ENCODE data around the gene PIF1.

Gene PIF1

DNA sequence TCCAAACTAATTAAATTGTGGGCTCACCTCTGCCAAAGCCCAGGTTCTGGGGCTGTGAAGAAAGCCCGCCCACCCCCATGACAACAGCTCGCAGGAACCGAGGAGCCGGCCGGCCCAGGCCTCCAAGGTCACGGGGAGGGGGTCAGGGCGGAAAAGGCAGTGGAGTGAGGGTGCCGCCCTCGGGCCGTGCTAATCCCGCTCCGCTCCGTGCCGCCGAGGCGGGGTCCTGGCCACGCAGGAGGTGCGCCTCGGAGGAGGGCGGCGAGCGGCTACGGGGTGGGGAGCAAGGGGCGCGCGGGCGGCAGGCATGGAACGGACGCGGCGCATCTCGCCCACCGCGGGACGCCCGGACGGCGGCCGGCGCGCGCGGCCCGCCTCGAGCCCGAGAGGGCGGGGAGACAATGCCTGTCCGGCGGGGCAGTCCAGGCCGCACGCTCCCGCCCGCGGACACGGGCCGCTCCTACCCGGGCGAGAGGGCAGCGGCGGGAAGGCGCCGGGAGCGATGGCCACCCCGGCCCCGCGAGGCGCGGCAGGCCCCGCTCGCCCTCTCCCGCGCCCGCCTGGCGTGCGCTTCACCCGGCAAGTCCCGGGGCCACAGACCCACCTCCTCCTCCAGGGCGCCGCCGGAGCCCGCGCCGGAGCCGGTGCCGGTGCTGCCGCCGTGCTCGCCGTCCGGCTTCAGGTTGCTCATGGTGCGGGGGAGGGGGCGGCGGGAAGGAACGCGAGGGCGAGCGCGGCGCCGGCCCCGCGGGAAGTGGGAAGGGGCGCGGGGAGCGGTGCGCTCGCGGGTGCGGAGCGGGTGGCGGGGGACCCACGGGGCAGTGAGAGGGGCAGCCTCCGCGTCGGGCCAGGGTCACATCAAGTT is 50.6 kb downstream of the PIF1 start:
- TF ChIP-seq, protein P1, sequence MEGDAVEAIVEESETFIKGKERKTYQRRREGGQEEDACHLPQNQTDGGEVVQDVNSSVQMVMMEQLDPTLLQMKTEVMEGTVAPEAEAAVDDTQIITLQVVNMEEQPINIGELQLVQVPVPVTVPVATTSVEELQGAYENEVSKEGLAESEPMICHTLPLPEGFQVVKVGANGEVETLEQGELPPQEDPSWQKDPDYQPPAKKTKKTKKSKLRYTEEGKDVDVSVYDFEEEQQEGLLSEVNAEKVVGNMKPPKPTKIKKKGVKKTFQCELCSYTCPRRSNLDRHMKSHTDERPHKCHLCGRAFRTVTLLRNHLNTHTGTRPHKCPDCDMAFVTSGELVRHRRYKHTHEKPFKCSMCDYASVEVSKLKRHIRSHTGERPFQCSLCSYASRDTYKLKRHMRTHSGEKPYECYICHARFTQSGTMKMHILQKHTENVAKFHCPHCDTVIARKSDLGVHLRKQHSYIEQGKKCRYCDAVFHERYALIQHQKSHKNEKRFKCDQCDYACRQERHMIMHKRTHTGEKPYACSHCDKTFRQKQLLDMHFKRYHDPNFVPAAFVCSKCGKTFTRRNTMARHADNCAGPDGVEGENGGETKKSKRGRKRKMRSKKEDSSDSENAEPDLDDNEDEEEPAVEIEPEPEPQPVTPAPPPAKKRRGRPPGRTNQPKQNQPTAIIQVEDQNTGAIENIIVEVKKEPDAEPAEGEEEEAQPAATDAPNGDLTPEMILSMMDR (IDR thresholded peaks at IDR 0.05; ENCODE audit: insufficient read depth, low read depth, low read length, missing control alignments), result no peak
- no peak overlapping the region; the same call in 1 of the 2 replicates for H3K4me3 ChIP-seq (ENCODE audit: low read depth, low read length)
- no peak for DNase-seq (ENCODE audit: low read depth)

DNA sequence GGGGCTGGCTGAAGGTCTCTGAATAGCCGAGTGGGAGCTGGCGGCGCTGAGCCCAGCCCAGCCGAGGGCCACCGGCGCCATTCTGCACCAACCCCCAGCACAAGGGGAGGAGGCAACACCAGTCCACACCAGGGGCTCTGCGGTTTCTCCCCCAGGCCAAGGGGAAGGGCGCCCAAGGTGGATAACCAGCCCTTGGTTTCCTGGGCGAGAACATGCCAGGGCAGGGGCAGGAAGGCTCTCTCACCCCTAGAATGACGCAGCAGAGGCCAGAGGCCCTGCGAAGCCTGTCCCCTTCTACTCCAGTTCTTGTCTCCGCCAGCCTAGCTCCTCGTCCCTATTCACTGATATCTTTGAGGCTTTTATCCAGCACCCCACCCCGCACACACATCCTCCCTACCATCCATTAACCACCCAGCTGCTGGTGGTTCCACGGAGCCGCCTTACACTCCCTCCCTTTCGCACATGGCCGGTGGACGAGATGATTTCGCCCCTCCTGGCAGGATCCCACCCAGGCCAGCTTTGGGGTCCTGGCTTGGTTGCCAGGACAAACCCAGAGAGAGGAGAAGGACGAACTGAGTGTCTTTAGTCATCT is 51.3 kb downstream of the PIF1 start:
- no peak overlapping the region for H3K4me3 ChIP-seq (ENCODE audit: low read depth, low read length)
- DNase-seq (ENCODE audit: low read depth), result no peak
- TF ChIP-seq, protein P1 (IDR thresholded peaks at IDR 0.05; ENCODE audit: insufficient read depth, low read depth, low read length, missing control alignments), result no peak

DNA sequence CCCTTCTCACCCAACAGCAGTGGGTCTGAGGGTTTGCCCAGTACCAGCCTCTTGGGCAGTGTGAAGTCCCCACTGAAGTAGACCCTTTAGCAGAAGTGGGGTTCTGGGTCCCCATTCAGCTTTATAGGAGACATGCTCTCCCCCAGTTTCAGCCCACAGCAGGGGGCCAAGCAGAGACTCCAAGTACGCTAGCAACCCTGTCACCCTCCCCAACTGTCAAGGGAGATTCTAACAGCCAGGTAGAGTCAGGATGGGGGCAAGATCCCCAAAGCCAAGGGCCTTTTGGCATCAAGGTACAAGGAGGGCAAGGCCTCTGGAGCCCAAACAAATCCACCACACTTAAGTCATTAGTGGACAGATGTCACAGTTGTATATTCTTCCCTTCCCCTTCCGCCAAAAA is 51.8 kb downstream of the PIF1 start:
- DNase-seq (ENCODE audit: low read depth), result no peak
- no peak overlapping the region for H3K4me3 ChIP-seq (ENCODE audit: low read depth, low read length)
- TF ChIP-seq, protein P1 (IDR thresholded peaks at IDR 0.05; ENCODE audit: insufficient read depth, low read depth, low read length, missing control alignments), result no peak

DNA sequence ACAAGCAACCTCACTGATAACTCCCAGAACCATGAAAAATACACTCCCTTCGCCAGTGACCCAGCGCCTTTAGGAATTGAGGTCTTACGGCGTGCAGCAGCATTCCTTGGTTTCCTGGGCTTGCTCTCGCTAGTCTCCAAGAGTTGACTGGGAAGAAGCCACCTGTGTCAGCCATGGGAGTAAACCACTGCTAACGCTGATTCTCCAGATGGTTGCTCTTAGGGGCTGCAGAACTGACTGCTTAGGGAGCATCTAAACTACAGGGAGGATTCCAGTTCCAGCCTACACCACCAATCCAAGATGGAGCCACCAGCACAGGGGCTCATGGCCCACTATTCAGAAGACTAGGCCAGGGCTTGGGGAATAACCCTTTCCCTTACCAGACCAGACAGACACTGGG is 52.5 kb downstream of the PIF1 start:
- no peak for DNase-seq (ENCODE audit: low read depth)
- TF ChIP-seq, protein P1 (IDR thresholded peaks at IDR 0.05; ENCODE audit: insufficient read depth, low read depth, low read length, missing control alignments), result no peak
- H3K4me3 ChIP-seq (ENCODE audit: low read depth, low read length), result no peak overlapping the region

DNA sequence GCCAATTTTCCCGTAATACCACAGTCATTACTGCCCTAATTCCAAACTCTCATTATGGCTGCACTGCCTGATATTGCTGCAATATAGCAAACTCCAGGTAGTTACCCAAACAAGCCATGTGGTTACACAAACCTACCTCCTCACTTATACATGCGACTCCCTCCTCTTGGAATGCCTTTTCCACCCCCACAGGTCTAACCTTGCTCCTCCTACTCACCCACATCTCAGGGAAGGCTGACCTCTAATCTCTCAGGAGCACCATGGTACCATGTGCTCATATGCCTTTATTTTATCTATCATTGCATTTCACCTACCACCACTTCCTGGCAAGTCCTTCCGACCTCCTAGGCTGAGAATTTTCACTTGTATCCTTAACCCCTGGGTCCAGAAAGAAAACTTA is 53.0 kb downstream of the PIF1 start:
- TF ChIP-seq, protein P1 (IDR thresholded peaks at IDR 0.05; ENCODE audit: insufficient read depth, low read depth, low read length, missing control alignments), result no peak
- no peak overlapping the region for H3K4me3 ChIP-seq (ENCODE audit: low read depth, low read length)
- no peak for DNase-seq (ENCODE audit: low read depth)

DNA sequence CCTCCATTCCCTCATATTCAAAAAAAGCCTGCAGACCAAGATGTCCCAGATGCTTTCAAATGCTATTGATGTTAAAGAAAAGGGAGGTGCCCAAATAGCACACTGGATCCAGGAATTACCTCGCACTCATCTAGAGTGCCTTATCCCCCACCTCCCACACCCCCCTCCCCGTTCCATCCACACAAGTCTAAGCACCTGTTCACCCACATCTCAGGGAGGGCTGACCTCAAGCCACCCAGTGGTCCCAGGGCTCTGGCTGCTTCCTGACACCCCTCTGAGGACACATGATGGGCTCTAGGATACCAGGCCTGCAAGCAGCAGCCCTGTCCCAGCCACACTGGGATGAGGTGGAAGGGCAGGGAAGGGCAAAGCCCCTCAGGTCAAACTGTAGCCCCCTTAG is 54.8 kb downstream of the PIF1 start:
- DNase-seq (ENCODE audit: low read depth), result no peak
- no peak overlapping the region for H3K4me3 ChIP-seq (ENCODE audit: low read depth, low read length)
- TF ChIP-seq, protein P1 (IDR thresholded peaks at IDR 0.05; ENCODE audit: insufficient read depth, low read depth, low read length, missing control alignments), result no peak

Measured in GM12865 (cell line).